ENCODE measurements around the gene GPR137B.
"Not testable (repeated sequence)": the region's sequence is repeated elsewhere in the genome, so short reads cannot be mapped to it uniquely, and the experiment has no call there.

GPR137B gene

DNA sequence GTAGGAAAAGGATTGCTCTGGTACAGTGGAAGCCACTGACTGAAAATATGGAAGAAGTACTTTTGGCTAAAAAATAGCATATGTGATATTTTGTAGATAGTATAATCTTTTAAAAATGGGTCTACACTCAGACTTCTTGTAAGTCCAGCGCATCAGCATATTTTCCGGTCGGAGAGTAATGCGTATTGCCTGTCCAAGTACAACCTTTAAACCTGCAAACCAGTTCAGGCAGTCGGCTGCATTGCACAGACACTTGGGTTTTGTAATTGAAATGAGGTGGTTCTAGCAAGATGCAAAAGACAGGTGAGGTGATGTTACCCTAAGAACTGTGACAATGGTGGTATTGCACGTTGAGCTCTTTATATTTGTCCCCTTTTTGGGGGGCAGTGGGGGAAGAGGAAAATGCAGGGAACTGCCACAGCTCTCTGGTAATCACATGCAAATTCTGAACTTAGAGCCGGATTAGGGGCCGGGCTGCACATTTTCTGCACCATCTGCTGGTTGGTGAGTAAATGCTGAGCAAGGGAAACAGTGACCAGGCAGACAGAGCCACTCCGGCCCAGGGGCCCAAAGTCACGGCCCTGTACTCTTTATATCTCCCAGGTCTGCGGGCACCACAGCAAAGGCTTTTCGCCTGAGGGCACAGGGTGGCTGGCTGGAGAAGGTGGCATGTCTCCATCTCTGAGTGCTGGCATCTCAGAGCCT, 2.3 kb downstream of the GPR137B start:
- no peak for DNase-seq (ENCODE audit: low read depth)

DNA sequence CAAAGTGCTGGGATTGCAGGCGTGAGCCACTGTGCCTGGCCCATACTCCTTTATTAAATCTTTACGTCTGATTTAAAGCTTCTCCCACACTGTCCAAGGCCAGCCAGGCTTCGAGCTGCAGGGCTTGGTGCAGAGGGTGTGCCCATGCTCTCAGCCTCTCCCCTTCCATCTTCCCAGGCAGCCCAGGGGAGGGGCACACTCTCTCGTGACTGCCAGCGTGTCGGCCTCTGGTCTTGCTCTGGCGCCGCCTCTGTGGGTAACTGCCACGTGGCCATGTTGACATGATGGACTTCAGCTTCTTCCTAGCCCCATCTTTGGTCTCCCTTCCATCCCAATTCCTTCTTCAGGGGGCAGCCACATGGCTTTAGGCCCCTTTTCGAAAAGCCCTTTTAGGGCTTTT, 4.7 kb downstream of the GPR137B start:
- no peak for DNase-seq (ENCODE audit: low read depth)

DNA sequence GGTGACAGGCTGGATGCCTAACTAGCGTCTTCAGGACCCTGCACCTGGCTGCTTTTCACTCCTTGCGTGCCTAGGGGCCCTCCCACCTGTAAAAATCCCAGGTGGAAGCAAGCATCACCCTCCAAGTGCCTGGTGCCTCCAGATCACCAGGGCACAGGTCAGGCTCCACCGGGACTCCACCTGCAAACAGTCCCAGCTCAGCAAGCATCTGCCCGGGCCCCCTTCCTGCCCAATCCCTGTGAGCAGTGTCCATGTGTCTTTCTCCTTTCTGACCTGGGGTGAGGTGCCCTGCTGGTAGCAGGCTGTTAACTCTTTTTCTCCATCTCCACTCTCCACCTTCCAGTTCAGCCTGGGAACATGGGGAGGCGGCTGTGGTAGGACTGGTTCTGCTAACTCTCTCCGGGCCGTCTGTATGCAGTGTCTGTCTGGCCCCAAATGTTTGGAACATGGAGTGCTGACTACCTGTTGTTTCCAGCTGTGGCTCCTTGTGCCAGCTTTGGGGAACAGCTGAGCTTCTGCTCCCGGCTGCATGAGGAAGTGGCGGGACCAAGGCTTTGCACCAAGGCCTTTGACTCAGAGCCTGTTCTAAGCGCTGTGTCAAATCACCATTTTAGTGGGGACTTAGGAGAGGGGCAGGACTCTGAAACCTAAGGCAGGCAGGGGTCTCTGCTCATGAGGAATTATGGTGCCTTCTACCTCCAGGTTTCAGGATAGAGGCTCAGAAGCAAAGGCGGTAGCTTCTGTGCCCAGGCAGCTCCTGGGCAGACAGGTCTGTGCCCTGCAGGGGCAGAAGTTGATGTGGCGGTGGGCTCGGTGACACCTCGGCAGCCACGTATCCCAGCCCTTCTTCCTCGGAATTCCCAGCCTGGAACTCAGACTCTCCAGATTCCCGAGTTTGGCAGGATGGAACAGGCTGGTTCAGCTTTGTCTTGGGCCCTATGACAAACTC, 5.5 kb downstream of the GPR137B start:
- no peak for DNase-seq (ENCODE audit: low read depth)

DNA sequence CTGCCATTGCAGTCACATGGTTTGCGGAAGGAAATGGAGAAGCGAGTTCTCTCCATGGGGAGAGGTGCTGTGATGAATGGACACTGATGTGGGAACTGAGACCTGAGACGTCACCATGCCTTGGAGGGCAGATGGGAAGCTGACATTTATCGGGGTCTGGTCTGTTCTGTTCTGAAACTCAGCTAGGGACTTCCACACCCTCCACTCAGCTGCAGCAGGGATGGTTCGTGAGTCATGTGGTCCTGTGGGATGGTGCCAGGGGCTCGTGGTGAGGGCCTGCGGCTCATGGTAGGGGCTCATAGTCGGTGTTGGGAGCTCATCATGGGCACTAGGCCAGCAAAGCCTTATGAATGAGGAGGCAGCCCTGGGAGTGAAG, 6.1 kb downstream of the GPR137B start:
- DNase-seq (ENCODE audit: low read depth) = no peak

DNA sequence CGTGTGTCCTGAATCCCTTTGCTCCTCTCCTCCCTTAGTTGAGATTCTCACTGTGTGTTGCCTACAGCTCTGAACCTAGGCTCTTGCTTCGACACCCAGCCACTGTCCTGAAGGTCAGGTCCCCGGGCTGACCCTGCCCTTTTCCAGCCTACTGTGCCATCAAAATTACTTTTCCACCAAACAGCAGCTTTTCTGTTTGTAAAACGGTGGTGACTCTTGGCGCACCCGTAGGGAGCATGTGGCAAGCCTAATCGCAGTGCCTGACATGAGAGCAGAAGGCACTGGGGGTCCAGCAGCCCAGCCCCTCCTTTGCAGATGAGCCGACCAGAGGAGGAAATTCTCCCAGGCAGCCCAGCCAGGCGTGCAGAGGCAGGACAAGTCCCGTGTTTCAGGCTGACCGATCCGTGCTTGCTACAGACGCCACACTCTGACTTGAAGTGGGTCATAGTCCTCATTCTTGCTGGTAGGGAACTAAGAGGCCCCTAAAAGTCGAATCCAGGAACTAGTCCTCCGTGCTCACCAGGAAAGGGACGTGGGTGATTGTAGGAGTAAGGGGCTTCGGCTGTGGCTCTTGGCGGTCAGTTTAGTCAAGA, 6.8 kb downstream of the GPR137B start:
- no peak for DNase-seq (ENCODE audit: low read depth)

DNA sequence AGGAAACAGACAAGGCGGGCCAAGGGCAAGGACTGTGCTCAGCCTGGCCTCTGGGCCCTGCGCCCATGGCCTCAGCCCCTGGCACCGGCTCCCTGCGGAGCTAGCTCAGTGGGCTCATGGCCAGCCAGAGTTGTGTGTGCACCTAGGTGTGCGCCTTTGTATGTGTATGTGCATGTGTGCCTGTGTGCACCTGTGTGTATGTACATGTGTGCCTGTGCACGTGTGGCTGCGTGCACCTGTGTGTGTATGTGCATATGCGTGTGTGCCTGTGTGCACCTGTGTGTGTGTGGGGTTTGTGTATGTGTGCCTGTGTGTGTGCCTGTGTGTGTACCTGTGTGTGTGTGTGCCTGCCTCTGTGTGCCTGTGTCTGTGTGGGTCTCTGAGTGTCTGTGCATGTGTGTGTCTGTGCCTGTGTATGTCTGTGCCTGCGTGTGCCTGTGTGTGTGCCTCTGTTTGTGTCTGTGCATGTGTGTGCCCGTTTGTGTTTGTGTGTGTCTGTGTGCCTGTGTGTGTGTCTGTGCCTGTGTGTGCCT, 7.4 kb downstream of the GPR137B start:
- no peak for DNase-seq (ENCODE audit: low read depth)

DNA sequence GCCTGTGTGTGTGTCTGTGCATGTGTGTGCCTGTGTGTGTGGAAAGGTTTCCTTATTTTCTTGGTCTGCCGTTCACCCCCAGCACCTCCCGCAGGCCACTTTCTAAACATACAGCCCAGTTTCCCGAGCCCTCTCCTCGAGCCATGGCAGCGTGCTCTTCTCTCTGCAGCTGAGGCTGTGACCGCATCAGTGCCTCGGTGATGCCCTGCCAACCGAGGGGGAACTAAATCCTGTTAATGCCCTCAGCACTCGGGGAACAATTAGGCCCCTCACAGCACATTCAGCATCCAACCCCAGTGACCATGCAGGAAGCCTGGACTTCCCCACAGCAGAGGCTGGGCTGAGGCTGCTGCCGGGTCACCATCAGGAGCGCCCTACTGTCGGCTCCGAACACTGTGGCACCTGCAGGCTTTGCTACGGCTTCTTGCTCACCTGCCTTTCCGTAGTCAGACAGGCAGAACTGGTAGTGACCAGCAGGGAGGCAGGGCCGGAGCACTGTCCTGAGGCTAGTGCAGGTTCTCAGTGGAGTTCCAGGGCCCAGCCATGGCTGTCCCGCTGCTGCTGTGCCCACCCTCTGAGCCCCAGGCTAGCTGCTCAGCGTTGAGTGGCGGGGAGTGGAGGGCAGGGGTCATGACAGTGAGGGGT, 8.1 kb downstream of the GPR137B start:
- DNase-seq (ENCODE audit: low read depth) = no peak

DNA sequence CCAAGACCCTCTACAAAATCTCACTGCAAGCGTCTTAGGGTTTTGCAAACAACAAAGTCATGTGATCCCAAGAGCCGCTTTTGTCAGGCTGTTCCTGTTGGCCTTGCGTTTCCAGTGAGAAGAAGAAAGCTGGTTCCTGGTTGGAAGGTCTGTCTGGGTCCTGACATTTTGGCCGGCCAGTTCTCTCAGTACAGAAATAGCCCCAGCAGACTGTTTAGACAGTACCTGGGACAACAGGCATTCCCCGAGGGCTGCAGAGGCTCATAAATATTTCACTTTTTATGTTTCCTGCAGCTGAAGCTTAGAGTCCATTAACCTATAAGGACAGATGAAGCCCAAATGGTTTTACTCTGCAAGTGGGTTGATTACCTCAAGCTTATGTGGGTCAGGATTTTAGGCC, 8.6 kb downstream of the GPR137B start:
- no peak for DNase-seq (ENCODE audit: low read depth)

DNA sequence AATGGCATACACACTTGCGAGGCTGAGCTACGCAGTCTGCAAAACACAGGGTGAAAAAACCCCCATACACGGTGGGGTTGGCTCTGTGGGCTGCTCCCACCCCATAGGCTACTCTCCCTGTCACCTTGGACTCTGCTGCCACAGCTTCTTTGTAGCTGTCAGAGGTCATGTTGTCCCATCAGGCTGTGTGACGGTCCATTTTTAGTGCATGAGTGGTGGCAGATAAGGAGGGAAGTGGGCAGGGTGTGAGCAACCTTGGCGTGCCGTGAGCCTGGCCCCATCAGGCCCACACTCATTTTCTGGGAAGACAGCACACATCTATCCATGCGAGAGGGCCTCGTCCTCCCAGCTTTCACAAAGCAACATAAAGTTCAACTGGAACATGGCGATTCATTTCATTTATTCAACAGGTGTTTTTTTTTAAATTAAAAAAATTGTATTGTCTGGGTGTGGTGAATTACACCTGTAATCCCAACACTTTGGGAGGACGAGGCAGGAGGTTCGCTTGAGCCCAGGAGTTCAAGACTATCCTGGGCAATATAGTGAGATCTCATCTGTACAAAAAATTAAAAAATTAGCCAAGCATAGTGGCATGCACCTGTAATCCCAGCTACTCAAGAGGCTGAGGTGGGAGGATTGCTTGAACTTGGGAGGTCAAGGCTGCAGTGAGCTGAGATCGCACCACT, 9.5 kb downstream of the GPR137B start:
- no peak for DNase-seq (ENCODE audit: low read depth)

DNA sequence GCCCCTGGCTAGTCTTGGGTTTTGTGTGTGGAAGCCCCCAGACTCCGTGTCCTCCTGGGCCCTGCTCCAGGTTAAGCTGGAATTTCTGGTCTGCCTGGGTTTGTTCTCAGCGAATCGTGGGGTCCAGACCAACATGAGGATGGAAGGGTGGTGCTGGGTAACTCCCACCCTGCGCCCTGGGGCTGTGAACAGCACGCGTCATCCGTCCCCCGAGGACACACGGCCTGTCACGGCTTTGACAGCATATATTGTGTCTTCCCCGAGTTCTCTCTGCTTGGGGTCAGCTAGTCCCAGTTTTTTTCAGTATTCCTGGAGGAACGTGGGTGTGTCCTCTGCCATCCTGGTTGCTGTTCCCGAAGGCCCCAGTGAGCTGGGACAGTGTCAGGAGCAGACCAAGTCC, 11.8 kb downstream of the GPR137B start:
- no peak for DNase-seq (ENCODE audit: low read depth)

DNA sequence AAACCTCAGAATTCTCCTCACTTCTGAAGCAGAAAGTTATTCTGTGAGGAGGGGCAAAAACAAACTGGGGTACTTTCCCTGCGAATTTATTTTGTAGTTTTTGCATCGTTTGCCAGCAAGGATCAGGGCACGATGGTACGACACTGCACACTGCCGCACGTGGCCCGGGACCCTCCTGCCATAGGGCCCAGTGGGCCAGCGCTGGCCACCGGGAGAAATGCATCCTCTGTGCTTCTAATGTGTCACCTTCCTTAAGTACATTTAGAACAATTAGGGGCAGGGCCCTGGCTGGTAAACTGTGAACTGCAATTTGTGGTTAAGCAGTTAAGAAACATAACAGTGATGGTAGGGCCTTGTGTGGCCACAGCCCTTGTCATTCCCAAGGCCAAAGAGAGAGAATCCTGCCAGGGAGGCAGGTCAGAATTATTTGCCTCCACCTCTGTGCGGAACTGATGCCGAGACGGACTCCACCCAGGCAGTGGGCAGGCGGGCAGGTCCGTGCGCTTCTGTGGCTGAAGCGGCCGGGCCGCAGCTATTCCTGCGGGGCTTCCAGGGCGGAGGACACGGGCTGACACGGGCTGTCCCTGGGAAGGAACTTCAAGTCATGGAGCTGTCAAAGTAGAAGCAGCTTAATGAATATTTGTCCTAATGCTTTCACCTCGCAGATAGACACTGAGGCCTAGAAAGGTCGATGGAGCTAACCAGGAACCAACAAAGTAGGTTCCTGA, 12.5 kb downstream of the GPR137B start:
- DNase-seq (ENCODE audit: low read depth) = no peak

DNA sequence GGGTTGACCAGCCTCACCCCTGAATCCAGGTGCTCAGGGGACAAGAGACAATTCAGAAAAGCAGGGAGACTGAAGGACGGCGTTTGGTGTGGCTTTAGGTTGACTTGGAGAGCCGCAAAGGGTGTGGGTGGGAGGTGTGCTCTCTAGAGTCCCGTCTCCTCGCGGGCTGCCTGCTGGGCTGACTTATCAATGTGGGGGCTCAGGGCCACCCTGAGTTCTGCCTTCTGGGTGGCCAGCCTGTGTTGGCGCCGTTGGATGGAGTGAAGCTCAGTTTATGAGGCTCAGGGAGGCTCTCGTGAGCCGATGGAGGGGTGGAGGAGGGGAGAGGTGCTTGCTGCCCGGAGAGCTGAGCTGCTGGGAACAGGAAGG, 13.0 kb downstream of the GPR137B start:
- DNase-seq (ENCODE audit: low read depth) = no peak

DNA sequence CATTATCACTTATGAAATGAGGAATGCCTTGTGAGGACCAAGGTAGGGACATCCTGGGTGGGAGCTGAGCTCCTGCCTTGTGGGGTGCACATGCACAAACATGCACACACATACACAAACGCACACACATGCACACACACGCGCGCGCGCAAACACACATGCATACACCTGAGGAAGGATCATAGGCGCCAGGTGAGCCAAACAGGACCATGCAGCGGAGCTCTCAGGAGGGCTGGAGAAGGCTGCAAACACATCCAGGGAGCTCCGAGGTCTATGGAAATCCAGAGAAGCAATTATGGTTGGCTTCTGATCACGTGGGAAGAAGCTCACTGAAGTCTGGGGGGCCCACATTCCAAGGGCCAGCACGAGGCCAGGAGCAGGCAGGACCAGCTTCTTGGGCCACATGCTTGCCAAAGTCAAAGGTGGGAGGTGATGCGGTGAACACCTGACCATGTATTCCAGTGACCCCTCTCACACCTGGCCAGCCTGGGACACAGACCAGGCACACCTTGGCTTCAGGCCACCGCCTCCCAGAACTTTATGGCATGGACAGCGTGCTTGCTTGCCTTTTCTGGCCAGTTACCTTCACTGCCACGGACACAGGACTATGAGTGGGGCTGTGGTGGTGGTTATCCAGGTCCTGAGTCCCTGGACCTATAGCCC, 13.6 kb downstream of the GPR137B start:
- DNase-seq (ENCODE audit: low read depth) = no peak

DNA sequence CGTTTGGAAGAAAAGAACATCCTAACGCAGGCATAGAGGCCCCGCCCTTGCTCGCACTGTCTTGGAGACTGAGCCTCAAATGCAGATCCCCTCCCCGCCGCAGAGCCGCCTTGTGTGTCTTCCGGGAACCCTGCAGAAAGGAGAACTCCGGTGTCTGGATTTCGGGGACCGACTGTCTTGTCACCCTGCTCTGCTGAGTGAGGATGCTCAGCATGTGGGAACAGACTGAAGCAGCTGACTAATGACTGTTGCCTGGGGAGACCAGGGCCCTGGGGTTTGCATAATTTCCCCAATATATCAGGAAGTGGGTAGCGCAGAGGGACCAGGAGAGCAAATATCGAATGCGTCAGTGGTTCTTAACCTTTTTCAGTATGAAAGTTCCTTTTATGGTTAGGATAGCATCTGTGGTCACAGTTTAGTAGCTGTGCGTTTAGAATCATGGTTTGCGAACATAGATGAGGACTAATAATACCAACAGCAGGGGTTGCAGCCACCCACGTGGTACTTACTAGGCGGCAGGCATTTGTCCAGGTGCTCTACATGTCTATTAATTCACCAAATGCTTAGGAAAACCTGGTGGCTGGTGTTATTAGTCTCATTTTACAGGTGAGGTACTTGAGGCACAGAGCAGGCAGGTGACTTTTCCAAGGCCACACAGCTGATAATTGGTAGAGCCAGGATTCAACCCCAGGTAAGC, 14.3 kb downstream of the GPR137B start:
- no peak for DNase-seq (ENCODE audit: low read depth)

DNA sequence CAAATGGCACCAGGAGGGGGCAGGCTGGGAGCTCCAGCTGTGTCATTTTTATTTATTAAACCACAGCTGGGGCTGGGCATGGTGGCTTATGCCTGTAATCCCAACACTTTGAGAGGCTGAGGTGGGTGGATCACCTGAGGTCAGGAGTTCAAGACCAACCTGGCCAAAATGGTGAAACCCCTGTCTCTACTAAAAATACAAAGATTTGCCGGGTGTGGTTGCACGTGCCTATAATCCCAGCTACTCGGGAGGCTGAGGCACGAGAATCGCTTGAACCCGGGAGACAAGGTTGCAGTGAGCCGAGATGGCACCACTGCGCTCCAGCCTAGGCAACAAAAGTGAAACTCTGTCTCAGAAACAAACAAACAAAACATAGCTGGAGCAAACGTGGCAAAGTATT, 15.7 kb downstream of the GPR137B start:
- not testable (repeated sequence) for DNase-seq (ENCODE audit: low read depth)

DNA sequence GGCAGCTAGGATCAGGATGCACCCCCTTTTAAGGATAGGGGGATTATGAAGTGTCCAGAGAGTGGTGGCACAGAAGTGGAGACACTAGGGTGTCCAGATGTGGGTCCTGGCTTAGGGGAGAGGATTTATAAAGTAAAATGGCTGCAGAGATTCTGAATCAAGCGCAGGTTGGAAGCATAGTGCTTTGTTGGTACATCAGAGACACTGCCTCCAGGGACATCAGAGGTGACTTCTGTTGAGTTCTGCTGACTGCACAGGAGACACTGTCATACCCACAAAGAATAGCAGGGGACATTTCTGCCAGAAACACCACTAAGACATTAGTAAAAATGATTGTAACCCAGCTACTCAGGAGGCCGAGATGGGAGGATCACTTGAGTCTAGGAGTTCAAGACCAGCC, 16.4 kb downstream of the GPR137B start:
- no peak for DNase-seq (ENCODE audit: low read depth)

DNA sequence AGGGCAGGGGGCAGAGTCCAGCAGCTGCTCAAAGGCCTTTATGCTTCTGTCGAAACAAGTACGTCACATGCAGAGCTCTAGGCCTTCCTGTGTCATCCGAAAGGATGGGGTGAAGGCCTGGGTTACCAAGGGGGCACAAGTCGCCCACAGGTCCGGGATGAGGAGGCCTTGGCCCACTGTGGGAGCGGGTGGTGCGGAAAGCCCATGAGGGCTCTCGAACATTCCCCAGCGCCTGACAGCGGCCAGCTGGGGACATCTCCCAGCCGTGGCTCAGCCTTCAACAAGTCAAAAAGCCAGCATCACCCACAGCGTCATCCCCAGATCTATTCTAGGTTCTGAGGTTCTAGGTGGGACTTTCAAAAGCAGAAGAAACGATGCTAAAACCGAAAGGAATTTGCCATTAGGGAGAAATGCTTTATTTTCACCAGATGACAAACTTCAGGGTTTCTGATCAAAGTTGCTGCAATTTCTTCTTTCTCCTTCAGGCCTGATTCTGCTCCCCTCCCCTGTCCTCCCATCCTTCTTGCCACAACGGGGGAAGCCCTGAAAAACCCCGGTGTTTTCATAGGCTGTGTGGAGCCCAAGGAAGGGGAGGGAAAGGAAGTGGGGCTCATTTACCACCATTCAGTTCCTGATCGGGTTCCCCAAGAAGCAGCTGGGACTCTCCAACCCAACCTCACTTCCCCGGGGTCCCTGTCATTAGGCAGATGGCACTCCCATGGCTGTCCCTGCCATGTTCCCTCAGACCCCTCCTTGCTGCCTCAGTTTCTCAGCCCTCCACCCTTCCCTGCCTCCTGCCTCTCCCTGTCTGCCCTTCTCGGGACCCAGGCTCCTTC, 17.6 kb downstream of the GPR137B start:
- no peak for DNase-seq (ENCODE audit: low read depth)

DNA sequence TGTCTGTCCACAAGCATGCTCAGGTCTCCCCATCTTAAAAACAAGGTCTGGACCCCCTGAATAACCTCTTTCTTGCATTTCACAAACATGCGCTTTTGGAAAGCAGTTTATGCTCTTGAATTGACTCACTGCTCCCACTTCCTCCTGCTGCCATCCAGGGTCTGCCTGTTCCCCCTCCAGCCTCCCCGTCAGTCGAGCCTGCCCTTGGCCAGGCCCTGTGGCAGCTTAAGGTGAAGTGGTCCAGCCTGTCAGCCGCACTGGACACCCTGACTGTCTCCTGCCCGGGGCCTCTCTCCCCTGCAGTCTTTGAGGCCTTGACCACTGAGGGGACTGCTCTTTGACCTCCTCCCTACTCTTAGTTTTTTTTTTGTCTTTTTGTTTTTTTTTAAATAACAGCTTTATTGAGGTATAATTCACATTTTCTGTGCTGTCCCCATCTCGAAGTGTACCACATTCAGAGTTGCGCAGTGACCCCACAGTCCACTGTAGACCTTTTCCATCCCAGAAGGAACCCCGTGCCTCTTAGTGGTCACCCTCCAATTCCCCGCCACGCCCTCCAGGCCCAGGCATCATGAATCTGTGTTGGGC, 18.3 kb downstream of the GPR137B start:
- no peak for DNase-seq (ENCODE audit: low read depth)

DNA sequence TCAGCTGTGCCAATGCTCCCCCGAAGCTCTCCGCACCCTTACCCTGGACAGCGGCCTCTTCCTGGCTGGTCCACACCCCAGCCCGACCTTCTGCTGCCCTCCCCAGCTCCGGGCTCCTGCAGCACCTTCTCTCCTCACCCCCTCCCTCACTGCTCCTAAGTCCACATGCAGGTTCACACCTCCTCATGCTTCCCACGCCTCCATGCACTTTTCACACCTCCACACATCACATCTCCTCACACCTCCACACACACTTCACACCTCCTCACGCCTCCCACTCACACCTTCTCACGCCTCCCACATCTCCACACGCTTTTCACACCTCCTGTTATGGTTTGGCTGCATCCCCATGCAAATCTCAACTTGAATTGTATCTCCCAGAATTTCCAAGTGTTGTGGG, 18.9 kb downstream of the GPR137B start:
- no peak for DNase-seq (ENCODE audit: low read depth)

Data from ELR (cell line).